Muscle of back (tissue), 11 donors: ENCODE results near the gene BDKRB2. TPM values are rescaled to one million over a fixed set of nuclear protein-coding genes. Genes with fewer than 3 reads are reported as not detected.
A peak's percentile ranks its signal among the peaks of the same experiment; 100 is the strongest.

Experiments
- DNase-seq, 3 donors: peaks; one replicate each; pipeline versions ENCODE4 v3.0.0 to v3.0.0-alpha.2; 2013
- polyA plus RNA-seq, 10 donors: library from polyadenylated mRNA; unstranded; fragments of 120-200 nt; gene quantifications; one replicate each; pipeline ENCODE4 v1.2.1, GENCODE V29; 2013; ENCODE audit not compliant: insufficient read length in 10 of 10

BDKRB2 gene
- polyA plus RNA-seq, 10 donors = 1.8 to 7.2 (median 3.6) TPM

DNA sequence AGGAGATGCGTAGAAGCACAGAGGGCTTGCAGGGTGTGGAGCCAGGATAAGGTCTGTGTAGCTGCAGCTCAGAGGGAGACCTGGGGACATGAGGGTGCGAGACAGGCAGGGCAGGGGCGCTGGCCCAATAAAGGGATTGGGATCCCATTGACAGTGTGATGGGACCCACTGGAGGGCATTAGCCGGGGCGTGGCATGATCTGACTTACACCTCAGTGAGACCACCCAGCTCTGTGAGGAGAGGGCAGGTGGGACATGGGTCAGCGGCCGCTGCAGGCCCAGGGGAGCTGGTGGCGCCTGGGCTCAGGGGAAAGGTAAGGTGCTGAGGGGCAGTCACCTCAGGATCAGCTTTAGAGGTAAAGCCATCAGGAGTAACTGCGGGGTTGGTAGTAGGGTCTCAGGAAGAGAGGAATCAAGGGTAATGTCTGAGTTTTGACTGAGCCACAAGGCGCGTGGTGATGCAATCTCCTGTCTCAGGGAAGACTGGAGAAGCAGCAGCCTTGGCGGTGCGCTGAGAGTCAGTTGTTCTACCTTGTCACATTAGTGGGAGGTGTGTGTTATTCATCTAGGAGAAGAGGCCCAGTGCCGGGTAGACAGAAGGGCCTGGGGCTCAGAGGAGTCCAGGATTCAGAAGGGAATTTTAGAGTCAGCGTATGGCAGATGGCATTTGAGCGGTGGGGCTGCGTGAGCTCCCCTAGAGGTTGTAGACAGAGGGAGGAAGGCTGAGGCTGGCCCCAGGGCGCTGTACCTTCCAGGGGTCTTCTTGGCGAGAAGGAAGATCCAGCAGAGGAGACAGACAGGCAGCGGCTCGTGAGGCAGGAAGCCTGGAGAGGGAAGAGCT is 30.8 kb upstream of the BDKRB2 start:
- DNase-seq = no peak

DNA sequence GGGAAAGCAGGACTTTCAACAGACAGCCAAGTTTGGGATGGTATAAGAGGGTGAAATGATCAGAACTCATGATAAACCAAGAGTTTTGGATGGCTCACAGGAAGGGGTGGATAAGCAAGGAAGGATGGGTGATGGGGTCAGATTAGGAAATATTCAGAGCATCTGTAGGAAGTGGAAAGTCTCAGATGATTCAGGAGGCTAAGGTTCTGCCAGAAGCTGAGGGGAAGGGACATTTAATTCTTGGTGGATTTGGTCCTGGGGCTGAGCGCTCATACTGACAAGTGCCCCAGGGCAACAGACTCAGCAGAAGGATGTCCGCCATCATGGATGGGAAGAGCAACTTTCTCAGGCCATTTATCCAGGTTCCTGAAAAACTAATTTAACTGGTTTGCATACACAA is 28.4 kb upstream of the BDKRB2 start:
- no peak for DNase-seq

DNA sequence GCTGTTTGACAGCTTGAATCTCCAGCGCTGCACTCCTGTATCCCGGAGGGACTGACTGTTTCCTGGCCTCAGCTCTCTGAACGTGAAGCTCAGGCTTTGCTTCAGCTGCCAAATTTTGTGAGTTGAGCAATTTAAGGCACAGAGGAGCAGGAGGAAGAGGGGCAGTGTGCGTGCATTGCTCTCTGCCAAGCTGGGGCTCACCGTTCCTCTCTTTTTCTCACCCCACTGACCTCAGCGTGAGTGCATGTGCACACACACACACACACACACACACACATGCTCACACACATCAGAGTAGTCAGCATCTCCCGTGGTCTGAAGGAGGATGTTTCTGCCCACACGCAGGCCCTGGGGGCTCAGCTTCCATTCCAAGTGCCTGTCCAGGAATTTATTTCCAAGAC is 27.8 kb upstream of the BDKRB2 start:
- peak; percentile 72 to 88 (median 72) for DNase-seq

DNA sequence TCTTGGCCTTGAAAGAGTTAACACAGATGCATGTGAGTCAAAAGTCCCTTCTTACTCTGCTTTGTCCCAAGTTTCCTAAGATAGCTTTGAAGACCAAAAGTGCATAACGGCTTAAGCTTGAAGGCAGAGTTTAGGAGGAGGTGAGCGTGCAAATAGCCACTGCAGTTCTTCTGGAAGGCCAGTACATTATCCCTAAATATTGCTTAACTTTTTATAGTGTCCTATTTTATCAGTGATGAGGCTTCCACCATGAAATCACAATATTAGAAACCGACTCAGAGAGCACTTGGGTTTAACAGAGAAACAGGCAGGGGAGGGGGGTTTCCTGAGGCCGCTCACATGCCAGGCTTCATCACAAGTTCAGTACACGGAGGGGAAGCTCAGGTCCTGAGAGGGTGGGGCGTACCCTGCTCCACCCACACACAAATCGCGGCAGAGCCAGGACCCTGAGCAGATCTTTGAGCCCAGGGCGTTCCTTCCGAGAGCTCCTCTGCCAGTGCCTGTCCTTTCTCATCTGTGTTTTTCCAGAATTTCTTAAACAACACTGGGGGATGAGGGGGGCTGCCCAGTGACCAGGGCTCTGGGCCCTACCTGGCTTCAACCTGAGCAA is 26.8 kb upstream of the BDKRB2 start:
- peak in 1 of 3 donors; percentile 62 for DNase-seq

DNA sequence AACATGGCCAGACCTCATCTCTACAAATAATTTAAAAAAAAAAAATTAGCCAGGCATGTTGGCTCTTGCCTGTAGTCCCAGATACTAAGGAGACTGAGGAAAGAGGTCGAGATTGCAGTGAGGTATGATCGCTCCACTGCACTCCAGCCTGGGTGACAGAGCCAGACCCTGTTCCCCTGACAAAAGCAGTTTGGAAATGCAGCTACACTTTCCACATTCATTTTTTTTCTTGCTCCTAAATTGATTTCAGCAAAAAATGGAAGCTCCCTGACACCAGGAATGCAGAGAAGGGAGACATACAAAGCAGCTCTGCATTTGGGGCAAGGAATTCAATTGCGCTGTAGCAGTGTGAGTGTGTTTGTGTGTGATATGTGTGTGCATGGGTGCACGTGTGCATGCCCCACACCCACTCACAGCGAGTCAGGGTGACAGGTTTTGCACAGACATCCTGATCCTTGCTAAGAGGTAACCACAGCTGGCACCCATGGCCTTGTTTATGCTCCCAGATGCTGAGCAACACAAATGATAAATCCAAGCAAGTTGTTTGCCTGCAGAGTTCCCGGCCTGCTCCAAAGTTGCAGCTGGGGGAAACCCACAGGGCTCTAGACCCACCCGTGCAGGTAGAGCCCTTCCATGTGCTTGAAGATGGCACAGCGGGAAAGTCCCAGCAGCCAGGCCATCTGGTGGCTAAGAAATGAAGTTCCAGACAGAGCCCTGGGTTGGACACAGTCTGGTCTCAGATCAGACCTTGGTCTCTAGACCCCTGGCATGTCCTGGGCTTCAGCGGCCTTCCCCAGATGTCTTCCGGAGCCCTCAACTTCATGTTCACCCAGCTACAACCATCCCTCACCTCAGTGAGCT is 25.9 kb upstream of the BDKRB2 start:
- DNase-seq = peak in 1 of 3 donors; percentile 66

DNA sequence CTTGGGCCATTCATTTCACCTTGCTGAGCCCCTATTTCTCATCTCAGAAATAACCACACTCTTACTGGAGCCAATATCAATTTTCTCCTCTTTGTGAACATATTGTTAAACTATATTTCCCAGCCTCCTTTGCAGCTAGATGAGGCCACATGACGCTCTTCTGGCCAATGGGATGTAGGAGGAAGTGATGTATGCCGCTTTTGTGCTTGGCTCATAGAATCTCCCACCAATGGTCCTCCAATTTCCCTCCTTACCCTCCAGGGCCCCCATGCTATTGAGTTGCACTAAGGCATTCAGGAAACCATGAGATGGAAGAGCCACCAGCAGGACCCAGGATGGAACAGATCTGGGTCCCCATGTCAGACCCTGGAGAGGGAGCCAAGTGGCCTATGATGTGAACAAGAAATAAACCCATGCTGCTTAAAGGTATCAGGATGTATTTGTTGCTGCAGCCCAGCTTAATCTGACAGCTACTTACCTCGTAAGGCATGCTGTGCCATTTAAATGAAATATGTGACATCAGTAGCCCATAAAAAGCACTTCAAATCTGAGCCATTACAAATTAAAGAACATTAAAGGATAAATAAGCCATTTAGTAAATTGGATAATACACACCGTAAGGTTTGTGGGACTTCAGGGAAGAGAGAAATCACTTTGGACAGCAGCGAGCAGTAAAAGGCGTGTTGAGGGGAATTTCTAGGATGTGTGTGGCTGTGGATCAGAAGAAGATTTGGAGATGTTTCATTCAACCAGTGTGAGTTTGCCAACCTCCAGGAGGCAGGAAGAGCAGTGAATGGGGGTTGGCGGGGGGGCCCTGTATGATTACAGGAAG is 24.4 kb upstream of the BDKRB2 start:
- DNase-seq = no peak

DNA sequence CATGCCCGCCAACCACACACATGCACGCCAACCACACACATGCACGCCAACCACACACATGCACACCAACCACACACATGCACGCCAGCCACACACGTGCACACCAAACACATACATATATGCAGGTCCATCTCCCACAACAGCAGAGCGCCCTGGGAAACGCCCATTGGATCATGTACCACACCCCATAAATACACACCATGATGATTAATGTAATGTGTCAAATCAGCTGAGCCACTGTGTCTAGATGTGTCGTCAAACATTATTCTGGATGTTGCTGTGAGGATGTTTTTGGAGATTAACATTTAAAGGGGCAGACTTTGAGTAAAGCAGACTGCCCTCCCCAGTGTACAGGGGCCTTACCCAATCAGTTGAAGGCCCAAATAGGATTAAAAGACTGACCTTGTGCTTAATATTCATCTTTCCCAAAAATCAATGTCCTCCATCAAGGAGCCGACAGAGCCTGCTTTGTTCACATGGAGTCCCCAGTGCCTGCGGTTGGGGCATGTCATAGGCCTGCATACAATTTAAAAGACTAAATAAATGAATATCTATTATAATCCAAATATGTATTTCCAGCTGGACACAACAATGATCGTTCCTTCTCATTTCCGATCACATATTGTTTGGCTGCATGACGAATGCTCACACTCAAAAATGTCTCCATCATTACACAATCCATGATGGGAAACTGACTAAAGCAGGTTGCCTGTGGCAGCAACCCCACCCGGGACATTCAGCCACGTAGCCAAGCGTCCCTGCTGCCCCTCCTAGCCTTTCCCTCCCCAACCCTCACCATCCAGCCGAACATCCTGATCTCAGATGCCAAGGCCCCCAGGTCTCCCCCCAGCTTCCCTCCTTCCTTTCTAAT is 23.2 kb upstream of the BDKRB2 start:
- DNase-seq = peak in 1 of 3 donors; percentile 36

DNA sequence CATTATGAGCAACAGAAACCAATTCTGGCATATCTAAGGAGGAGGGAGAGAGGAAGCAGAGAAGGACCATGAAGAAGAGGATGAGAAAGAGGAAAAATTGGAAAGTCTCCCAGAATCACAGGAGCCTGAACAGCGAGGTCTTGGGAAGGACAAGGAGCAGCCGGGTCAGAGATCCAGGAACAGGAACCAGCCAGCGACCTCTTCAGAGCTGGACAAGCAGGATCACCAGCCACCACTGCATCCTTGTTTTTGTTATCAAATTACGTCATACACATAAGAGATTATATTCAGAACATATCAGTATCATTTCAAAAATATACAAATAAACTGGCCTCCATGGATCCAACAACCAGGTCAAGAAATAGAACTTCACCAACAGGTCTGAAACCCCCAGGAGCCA is 22.1 kb upstream of the BDKRB2 start:
- no peak for DNase-seq

DNA sequence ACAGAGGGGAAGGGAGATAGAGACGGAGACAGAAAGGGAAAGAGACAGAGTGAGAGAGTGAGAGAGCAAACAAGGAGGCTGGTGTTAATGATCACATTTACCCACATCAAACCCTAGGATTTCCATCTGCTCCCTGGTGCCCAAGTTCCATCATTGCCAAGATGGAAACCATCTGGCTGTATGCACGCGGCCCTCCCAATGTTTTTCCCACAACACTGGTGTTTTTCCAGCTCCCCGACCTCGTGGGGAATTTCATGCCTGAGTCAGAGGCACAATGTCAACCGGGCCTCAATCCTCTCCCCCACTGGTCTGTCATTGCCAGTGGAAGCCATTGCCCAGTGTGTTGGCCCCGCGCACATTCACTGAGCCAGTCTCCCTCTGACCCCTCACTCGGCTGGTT is 19.9 kb upstream of the BDKRB2 start:
- DNase-seq = no peak

DNA sequence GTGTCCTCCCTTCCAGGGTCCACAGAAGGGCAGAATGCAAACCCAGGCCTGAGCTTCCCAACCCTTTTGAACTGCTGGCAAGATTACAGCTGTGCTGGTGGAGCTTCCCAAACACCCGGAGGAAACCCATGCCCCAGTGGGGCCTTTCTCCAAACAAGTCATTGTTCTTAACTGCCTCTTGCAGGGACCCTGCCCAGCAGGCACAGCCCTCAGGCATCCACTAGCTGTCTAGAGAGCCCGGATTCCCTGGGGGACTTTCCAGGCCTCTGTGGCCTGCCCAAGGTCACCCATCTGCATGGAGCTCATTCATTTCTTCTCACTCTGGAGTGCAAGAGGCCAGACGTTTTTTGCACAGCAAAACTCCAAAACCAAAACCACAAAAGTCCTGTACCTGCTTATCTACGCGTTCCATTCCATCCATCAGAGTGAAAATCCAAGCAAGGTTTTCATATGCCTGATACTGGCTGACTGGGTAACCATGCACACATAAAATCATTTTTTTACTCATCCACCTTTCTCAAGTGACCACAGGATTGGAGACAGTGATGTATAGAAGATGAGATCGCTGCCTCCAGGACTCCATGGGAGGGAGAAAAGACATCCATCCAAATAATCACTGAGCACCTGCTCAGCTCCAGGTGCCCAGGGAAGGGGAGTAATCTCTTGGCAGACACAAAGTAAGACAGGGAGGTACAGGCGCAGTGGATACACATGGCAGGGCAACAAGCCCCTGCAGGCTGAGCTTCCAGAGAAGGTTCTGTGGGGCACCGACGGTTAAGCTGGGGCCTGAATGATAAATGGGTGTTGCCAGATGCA is 17.2 kb upstream of the BDKRB2 start:
- no peak for DNase-seq

DNA sequence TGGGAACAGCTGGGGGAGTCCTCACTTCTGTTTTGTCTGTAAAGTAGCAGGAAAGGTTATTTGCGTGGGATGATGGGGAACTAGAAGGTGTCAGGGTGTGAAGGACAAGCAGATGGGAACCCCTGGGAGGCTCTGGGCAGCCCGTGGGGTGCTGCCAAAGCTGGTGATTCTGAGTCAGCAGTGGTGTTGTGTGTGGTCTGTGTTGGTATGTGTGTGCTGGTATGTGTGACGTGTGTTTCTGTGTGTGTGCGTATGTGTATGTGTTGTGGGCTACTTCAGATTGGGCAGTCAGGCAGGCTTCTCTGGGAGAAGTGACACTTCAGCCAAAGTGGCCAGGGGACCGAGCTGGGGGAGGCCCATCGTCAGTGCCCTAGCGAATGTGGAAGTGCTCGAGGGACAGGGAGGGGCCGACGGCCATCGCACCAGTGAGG is 15.3 kb upstream of the BDKRB2 start:
- DNase-seq = no peak

DNA sequence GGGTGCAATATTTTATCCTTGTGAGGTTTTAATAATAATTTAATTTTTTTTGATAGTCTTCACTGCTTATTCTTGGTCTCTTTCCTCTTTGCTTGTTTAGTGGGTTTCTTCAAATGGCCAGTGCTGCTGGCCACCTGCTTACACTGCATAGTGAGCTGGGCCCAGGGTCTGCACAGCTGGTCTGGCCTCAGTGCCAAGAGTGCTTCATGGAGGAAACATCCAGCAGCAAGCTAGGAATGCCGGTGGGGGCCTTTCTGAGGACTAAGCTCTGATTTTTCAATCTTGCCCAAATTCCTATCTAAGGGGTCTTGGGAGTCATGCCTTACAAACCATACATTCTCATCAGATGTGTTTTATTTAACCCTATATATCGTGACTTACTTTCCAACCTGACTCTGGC is 13.3 kb upstream of the BDKRB2 start:
- DNase-seq = peak in 2 of 3 donors; percentile 66 to 80

DNA sequence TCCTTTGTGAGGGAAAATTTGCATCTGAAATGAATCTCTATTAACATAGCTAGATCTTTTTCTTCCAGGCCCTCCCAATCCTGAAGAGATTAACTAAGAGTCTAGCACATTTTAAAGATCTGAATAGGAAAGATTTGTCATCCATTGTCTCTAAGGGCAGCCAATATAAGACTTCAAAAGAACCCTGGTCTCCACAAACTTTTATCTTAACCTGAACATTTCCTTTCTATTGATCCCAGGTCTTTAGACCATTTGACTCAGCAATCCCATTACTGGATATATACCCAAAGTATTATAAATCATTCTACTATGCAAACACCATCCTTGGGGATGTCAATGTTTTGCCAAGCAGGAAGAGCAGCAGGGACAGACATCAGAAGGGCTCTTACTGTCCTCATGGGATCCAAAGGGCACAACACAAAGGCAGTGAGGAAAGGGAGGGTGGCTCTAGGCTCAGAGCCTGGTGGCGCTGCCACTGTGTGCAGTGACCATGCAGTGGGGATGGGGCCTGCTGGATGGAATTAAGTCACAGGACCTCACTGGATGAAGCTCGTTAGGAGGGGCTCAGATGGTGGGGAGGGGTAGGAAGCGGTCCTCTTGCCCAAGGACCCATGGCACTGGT is 12.7 kb upstream of the BDKRB2 start:
- DNase-seq = no peak

DNA sequence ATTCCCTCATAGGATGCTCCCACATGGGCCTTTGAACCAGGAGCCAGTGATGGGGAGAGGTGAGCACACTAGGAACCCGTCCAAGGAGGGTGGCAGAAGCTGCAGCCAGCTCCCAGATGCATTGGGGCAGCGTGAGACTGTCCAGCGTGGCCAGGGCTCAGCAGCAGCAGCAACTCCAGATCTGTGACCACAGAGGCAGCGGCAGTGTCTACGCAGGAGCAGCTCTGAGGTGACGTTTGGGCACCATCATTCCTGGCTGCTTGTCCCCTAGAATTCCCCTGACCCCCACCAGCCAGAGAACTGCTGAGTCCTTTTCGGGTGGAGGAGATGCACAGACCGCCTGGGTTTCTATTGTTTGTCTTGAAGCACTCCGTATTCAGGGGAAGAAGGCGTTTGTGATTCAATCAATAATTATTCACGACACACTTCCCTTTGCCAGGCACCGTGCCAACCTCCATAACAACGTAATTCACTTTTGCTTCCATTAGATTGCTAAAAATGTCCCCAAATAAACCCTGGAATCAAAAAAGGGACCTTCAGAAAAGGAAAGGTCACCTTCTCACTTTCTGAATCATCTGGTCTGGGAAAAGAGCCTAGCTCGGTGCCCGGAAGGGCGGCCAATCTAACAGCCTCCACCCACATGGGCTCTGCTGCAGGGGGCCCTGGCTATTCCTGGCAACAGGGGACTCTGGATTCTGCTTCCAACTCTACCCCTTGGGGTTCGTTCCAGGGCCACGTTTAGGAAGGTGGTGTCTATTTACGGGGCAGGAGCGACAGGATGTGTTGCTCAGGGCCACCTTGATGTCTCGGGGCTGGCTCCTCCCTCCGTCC is 11.4 kb upstream of the BDKRB2 start:
- no peak for DNase-seq

DNA sequence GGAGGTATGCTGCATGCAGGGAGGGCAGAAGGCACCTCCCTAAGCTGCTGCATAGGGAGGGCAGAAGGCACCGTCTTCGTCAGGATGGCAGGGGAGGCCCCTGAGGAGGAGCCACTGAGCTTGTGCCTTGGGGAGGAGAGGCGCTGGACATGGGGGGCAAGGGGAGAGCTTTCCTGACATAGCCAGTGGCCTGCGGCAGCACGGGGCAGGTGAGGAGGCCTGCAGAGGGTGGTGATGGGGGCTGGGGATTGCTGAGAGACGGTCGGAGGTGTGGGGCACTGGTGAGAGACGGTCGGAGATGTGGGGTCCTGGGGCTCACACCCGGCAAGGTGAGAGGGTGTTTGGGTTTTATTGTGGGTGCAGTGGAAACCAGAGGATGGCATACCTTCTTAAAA is 10.4 kb upstream of the BDKRB2 start:
- DNase-seq = no peak

DNA sequence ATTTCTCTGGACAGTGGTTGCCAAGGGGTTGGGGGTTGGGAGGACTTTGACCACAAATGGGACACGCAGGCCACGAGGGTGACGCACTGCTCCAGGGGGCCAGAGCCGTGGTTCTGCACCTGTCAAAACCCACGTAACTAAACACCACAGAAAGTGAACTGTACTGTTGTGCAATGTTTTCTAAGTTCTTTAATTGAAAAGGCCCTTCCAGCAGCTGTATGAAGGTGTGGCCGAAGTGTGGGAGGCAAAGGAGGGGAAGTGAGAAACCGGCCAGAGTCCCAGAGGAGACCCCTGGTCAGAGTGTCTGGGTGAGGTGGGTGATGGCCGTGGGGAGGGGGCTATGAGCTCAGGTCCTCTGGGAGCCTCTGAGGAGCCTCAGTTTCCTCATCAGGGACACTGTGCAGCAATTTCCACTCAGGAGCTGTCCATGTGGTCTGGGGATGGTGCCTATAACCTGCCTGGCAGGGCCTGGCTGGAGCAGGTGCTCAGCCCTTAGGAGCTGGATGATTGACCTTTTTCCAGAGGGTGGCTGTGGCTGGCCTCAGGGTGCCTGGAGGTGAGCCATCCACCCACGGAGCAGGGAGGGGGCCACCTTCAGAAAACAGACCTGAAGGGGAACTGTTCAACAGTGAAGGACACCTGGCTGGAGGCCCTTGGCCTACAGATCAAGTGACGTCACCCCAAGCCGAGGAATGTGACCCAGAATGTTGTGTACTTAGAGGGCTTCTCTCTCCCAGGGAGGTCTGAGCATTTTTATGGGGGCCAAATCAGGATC is 9.8 kb upstream of the BDKRB2 start:
- DNase-seq = peak in 1 of 3 donors; percentile 34

DNA sequence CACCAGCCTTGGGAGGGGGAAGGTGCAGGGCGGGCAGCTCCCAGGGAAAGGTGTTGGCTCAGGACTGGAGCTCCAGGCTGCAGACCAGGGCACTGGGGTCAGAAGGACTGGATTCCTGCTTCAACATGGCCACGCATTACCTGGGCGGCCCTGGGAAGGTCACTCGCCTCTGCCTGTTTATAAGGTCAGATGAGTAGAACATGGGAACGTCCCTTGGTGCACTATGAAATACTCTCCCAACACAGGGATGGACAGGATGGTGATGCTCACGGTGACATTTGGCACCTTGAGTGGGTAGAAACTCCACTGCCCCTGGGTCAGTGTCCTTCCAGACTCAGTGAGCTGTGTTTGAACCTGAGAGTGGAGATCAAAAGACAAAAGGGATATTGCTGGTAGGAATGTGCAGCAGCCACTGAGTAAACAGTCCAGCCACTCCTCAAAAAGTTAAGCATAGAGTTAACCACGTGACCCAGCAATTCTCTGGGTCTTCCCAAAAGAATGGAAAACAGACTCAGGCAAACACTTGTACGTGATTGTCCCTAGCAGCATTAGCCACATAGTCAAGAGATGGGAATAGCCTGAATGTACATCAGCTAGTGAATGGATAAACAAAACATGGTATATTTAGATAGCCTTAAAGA is 9.1 kb upstream of the BDKRB2 start:
- DNase-seq = no peak
